OCI-LY7 (cell line): ENCODE data around the gene HSPBAP1. TPM values are rescaled to one million over a fixed set of nuclear protein-coding genes. Genes with fewer than 3 reads are reported as not detected.

Experiments used
- BruUV-seq: library from RNA; stranded (reverse); fragments of 400-500 nt; replicated peaks from 2 replicates; lab custom pipeline; 2021; lab: Mats Ljungman, UMichigan
- CTCF ChIA-PET: fragments of 300-600 bp; sonication (Branson Sonifier 250); formaldehyde crosslinking; loops from one replicate; lab custom pipeline; 2022; ENCODE audit warnings: antibody characterized with exemption; ENCODE audit not compliant: unreplicated experiment; lab: Charles Lee
- POLR2A ChIA-PET: fragments of 300-600 bp; sonication (Branson Sonifier 250); formaldehyde crosslinking; loops from one replicate; lab custom pipeline; 2022; ENCODE audit warnings: antibody characterized with exemption; lab: Charles Lee
- DNase-seq: peaks from one replicate; pipeline ENCODE4 v3.0.0-alpha.2; 2015; ENCODE audit warnings: low spot score
- H2AFZ ChIP-seq: fragments of 200-600 bp; sonication (generic), shearing (Covaris generic); 2 replicates; pipeline ENCODE4 v1.6.1; 2014; ENCODE audit warnings: mild to moderate bottlenecking, antibody characterized with exemption, low read length, moderate library complexity
- H3K27ac ChIP-seq: fragments of 200-600 bp; sonication (generic); 2 replicates; pipeline ENCODE4 v1.5.1; 2014; ENCODE audit warnings: mixed run types, low read depth, mild to moderate bottlenecking, moderate library complexity, low read length, inconsistent platforms; ENCODE audit not compliant: poor library complexity, severe bottlenecking
- H3K36me3 ChIP-seq: fragments of 200-600 bp; sonication (generic); 2 replicates; pipeline ENCODE4 v1.6.1; 2014; ENCODE audit warnings: mild to moderate bottlenecking, antibody characterized with exemption, low read length, moderate library complexity, mixed read lengths; ENCODE audit not compliant: insufficient read depth
- H3K4me1 ChIP-seq: fragments of 200-600 bp; sonication (generic); 2 replicates; pipeline ENCODE4 v1.5.1; 2014; ENCODE audit warnings: mild to moderate bottlenecking, low read length; ENCODE audit not compliant: insufficient read depth, poor library complexity, severe bottlenecking
- H3K4me2 ChIP-seq: fragments of 200-600 bp; sonication (generic); 2 replicates; pipeline ENCODE4 v1.6.1; 2014; ENCODE audit warnings: mild to moderate bottlenecking, low read length
- H3K4me3 ChIP-seq: fragments of 200-600 bp; sonication (generic); 2 replicates; pipeline ENCODE4 v1.5.1; 2014; ENCODE audit warnings: mild to moderate bottlenecking, low read depth, low read length; ENCODE audit not compliant: poor library complexity, severe bottlenecking
- H3K79me2 ChIP-seq: fragments of 200-600 bp; sonication (generic); 2 replicates; pipeline ENCODE4 v1.6.1; 2016; ENCODE audit warnings: low read depth, mild to moderate bottlenecking, low read length, moderate library complexity, mixed read lengths; ENCODE audit not compliant: insufficient read depth
- H3K9me2 ChIP-seq: fragments of 200-600 bp; sonication (generic); 2 replicates; pipeline ENCODE4 v1.6.1; 2016; ENCODE audit warnings: mild to moderate bottlenecking, low read length, mixed read lengths; ENCODE audit not compliant: insufficient read depth
- H3K9me3 ChIP-seq: fragments of 200-600 bp; sonication (generic); 2 replicates; pipeline ENCODE4 v1.6.1; 2014; ENCODE audit warnings: mild to moderate bottlenecking, mixed run types, low read length, mixed read lengths
- H4K20me1 ChIP-seq: fragments of 200-600 bp; sonication (generic); 2 replicates; pipeline ENCODE4 v1.6.1; 2014; ENCODE audit warnings: mild to moderate bottlenecking, antibody characterized with exemption, low read length, moderate library complexity, mixed read lengths; ENCODE audit not compliant: insufficient read depth
- CTCF ChIP-seq: fragments of 200-600 bp; sonication (generic); conservative IDR thresholded peaks from 2 replicates; pipeline ENCODE4 v1.5.1; 2014; ENCODE audit warnings: mild to moderate bottlenecking, antibody characterized with exemption, low read length, moderate library complexity, mixed read lengths
- EZH2phosphoT487 ChIP-seq: fragments of 200-600 bp; sonication (generic); IDR thresholded peaks from 2 replicates; pipeline ENCODE4 v1.6.1; 2018; ENCODE audit warnings: low read depth, borderline replicate concordance, mild to moderate bottlenecking, mixed run types, antibody characterized with exemption, low read length, moderate library complexity, mixed read lengths
- intact Hi-C: fragments of 100-400 bp; cut with micrococcal nuclease; formaldehyde crosslinking; loops from one replicate; pipeline ENCODE4 v1.10.0; 2022; ENCODE audit not compliant: unreplicated experiment
- total RNA-seq, 2 experiments: library from RNA; depleted of rRNA in 1 of 2; stranded (reverse); fragments of >200 nt in 1 of 2; shearing (Covaris generic) in 1 of 2; gene quantifications; 2 replicates each; pipeline ENCODE4 v1.2.3, GENCODE V29; 2014 to 2022

Gene HSPBAP1
- total RNA-seq, 2 experiments from 2014 or later: 11.9 to 18.6 TPM

- Histone ChIP-seq H3K4me1 (no peaks in the 10 kb centered on the region), H3K36me3 (peaks cover 21% of the 10 kb centered on the region; the same call in 1 of the 2 replicates), H3K79me2 (no peaks in the 10 kb centered on the region), H3K4me3 (no peak overlapping the region), H3K27ac (no peak overlapping the region), H2AFZ (no peak overlapping the region), H3K9me3 (no peaks in the 10 kb centered on the region), H3K9me2 (no peaks in the 10 kb centered on the region), H3K4me2 (no peak overlapping the region), H4K20me1 (no peaks in the 10 kb centered on the region)
- ChIA-PET POLR2A (no interaction called here), CTCF (no interaction called here)
- TF ChIP-seq EZH2phosphoT487 (no peak), CTCF (no peak)
- no peak for DNase-seq
- intact Hi-C loops: no loop called here
- no TSS peak for BruUV-seq
Measured at GRCh38 chr3:122767540-122768372, 25.9 kb downstream of the HSPBAP1 start.

GRCh38 chr3:122766430-122766829, 27.2 kb downstream of the HSPBAP1 start:
- H3K27ac ChIP-seq: no peak overlapping the region
- no peak overlapping the region for H3K4me3 ChIP-seq
- no TSS peak for BruUV-seq
- CTCF ChIA-PET: no interaction called here
- H3K79me2 ChIP-seq: no peaks in the 10 kb centered on the region
- TF ChIP-seq CTCF (no peak), EZH2phosphoT487 (no peak)
- H3K9me2 ChIP-seq: no peaks in the 10 kb centered on the region
- no peaks in the 10 kb centered on the region for H4K20me1 ChIP-seq
- POLR2A ChIA-PET: no interaction called here
- no peak overlapping the region for H2AFZ ChIP-seq
- DNase-seq: no peak
- intact Hi-C loops: no loop called here
- H3K9me3 ChIP-seq: no peaks in the 10 kb centered on the region
- H3K4me1 ChIP-seq: no peaks in the 10 kb centered on the region
- peaks cover 27% of the 10 kb centered on the region; the same call in 1 of the 2 replicates for H3K36me3 ChIP-seq
- no peak overlapping the region for H3K4me2 ChIP-seq
